Measurements from ENCODE around the gene CRACR2A.

DNA sequence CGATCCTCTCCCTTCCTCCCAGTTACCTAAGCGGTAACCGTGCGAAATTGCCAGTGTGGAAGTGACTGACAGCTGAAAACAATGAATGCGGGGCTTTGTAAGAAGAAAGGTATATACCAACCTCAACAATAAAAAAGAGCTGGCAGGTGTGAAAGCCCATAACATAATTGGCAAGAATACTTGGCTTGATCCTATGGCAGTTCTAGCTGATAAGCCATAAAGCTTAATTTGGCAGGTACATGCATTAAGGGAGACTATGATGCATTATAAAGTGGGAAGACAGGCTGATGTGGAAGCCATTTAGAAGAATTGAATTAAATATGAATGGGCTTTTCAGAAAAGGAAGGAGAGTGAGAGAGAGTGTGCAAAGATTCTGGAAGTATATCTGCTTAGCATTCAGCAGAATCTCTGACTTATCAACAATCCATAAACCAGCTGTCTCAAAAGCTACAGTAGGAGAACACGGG lies 71.3 kb downstream of the CRACR2A start:
- TF ChIP-seq TAF1 (IDR thresholded peaks at IDR 0.05; ENCODE audit: low read depth, low read length) (no peak), POLR2AphosphoS5 (IDR thresholded peaks at IDR 0.05; ENCODE audit: low read depth, low read length) (no peak), POLR2A (IDR thresholded peaks at IDR 0.05; ENCODE audit: low read depth, low read length) (no peak)
